GM12801 (cell line): ENCODE data around the gene PPP1R11.

Source experiments
- CTCF ChIP-seq: IDR thresholded peaks from one replicate; pipeline ENCODE4 v1.5.1; 2011; ENCODE audit warnings: control low read depth; ENCODE audit not compliant: insufficient read length; ENCODE audit errors: extremely low read depth

The PPP1R11 gene

DNA sequence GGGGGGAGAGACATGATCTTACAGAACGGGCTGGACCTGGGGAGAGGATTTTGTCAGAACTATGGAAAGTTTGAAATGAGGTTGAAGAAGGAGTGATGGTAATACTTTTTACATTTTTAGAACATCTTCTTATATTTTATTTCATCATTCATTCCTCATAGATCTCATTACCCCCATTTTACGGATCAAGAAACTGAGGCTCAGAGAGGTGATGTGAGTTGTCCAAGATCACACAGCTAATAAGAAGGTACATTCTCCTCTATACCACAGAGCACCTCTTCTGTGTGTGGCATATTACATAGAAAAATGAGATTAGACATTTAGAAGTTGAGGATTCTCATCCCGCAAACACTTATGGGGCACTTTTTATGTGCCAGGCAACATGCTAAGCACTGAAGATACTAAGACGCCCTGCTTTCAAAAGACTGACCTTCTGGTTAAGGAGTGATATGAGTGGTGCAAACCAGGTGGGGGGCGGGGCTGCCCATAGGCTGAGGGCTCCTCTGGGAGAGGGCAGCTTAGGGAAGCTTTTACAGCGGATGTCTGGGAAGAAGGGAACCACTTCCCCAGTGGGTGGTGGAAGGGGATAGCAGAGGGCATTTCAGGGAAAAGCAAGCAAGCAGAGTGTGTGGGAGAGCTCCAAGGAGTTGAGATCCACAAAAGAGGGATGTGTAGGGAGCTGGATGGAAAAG is 26.0 kb downstream of the PPP1R11 start:
- no peak for TF ChIP-seq CTCF

DNA sequence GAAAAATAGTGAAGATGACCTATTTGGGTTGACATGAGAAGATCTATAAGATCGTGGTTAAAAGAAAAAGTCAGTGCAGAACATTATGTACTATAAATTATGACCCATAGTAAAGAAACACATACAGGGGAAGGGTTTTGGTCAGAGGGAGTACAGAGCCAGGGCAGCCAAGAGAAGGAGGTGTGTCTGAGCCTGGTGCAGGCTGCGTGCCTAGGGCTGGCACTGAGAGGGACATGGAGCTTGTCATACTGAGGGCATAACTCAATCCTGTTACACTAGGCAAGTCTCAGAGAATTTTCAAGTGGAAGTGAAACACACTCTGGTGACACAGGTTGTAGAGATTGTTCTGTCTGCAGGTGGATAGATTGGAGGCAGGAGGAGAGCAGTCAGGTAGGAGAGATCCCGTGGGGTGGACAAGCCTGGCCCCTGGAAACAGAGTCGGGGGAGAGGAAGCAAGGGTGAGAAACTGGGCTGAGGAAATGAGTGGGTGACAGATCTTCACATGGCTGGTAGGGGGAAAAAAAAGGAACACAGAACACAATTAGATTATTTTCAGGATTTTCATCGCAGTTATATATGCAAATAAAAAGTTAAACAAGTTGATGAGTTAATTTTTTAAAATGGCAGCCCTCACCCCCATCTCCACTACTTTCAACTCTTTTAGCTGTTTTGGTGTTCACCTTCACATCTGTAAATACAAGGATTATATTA is 27.1 kb downstream of the PPP1R11 start:
- TF ChIP-seq CTCF, result no peak

- TF ChIP-seq CTCF, result no peak
Observed at GRCh38 chr6:30096829-30097228, 29.8 kb downstream of the PPP1R11 start.

DNA sequence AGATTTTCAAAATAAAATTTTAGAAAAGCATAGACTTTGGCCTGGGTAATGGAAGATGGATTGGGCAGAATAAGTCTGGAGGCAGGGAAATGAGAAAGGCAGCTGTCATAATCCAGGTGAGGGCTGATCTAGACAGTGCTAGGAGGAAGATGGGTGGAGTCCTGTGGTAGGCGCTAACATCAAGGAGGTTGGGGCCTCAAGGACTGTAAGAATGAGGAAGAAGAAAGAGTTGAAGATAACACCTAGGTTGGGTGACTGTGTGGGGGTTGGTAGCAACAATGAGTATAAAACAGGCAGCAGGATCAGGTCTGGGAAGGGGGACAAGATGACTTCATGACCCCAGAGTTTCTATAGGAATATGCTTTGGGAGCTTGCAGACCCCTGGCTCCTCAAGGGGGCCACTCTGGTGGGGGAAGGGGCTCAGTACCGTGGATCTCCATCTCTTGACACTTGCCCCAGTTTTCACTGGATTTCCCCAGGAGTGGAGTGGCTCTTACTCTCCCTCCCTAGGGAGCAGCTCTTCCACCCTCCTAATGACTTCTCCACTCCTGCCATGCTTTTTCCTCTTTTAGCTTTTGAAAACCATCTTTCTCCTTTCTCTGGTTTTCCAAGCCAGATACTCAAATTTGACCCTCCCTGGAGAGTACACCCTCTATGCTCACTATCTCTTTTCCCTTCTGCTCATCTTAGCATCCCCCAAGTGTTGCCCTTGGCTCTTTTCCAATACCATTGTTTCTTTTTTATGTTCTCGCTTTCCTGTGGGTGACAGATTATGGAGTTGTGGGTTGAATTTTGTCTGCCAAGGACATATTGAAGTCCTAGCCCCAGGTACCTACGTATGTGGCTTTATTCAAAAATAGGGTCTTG is 31.1 kb downstream of the PPP1R11 start:
- no peak for TF ChIP-seq CTCF

DNA sequence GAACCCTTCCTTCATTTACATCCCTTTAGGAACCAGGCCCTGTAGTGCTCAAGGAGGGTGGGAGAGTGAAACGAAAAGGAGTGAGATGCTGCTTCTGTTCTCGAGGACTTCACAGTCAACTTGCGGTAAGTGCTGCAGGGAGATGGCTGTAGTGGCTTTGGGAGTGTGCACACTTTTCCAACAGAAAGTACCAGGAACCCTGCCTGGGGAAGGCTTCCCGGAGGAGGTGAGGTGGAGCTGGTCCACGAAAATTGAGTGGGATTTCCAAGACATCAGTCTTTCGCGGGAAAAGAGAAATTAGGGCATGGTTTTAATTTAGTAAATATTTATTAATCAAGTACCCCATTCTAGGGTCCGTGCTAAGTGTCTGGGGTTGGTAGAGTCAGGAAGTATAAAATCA is 33.2 kb downstream of the PPP1R11 start:
- no peak for TF ChIP-seq CTCF

DNA sequence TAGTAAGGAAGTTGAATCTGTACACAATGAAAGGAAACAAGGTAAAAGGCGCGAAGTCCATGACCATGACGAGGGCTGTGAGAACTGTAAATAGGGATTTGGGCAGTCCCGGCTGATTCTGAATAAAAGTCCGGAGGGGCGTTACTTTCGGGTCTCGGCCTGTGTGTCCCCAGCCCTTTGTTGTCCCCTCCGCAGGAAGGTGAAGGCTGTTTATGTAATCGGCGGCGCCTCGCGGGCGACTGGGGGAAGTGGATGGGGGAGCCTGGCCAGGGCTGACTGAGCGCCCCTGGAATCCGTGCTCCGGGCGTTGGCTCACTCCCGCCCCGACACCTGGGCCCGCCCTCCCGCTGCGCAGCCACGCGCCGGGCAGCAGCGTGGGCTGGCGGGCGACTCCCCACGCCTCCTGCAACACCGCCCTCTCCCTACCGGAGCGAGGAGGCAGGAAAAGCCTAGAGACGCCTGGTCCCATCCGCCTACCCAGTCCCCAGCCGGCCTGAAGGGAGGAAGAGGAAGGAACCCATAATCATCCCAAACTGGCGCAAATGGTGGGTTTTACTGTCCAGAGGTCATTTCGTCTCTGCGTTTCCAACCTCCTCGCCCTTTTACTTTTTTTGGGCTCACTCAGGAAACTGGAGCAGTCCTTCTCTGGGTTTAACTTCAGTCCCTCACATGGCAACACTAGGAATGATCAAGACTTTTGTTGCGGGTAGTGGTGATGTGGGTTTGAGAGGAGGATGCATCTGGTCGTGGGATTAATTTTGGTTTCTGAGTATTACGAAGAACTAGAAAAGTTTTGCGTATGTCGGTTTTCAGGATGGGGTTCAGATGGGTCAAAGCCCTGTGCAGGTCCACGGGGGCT is 33.8 kb downstream of the PPP1R11 start:
- TF ChIP-seq CTCF, result no peak
